Ishikawa (cell line): ENCODE data around the gene CLCF1.

Experiments used
- CEBPB ChIP-seq: IDR thresholded peaks from 2 replicates; pipeline ENCODE4 v1.6.1; 2012
- CREB1 ChIP-seq: IDR thresholded peaks from 2 replicates; pipeline ENCODE4 v1.6.1; 2012; ENCODE audit warnings: low read depth
- EGR1 ChIP-seq: IDR thresholded peaks from 2 replicates; pipeline ENCODE4 v1.6.1; 2012
- EP300 ChIP-seq: IDR thresholded peaks from 2 replicates; pipeline ENCODE4 v1.6.1; 2012; ENCODE audit warnings: borderline replicate concordance
- FOXM1 ChIP-seq: IDR thresholded peaks from 2 replicates; pipeline ENCODE4 v1.6.1; 2012; ENCODE audit warnings: low read depth, borderline replicate concordance
- MAX ChIP-seq: IDR thresholded peaks from 2 replicates; pipeline ENCODE4 v1.6.1; 2012
- NFIC ChIP-seq: IDR thresholded peaks from 2 replicates; pipeline ENCODE4 v1.6.1; 2012
- RAD21 ChIP-seq: IDR thresholded peaks from 2 replicates; pipeline ENCODE4 v1.6.1; 2012; ENCODE audit warnings: low read depth
- REST ChIP-seq: IDR thresholded peaks from 2 replicates; pipeline ENCODE4 v1.6.1; 2012; ENCODE audit warnings: low read depth, mild to moderate bottlenecking
- TAF1 ChIP-seq: IDR thresholded peaks from 2 replicates; pipeline ENCODE4 v1.6.1; 2012; ENCODE audit warnings: low read depth, mild to moderate bottlenecking
- TCF12 ChIP-seq: IDR thresholded peaks from 2 replicates; pipeline ENCODE4 v1.6.1; 2012; ENCODE audit warnings: low read depth
- TEAD4 ChIP-seq: IDR thresholded peaks from 2 replicates; pipeline ENCODE4 v1.6.1; 2012
- USF1 ChIP-seq: IDR thresholded peaks from 2 replicates; pipeline ENCODE4 v1.6.1; 2012
- YY1 ChIP-seq: IDR thresholded peaks from 2 replicates; pipeline ENCODE4 v1.6.1; 2012; ENCODE audit warnings: low read depth
- ZBTB7A ChIP-seq: IDR thresholded peaks from 2 replicates; pipeline ENCODE4 v1.6.1; 2012; ENCODE audit warnings: low read depth

Gene CLCF1

GRCh38 chr11:67408437-67409200 lies 35.2 kb upstream of the CLCF1 start:
- no peak for TF ChIP-seq TEAD4
- no peak for TF ChIP-seq EGR1
- TF ChIP-seq CREB1: no peak
- no peak for TF ChIP-seq MAX
- no peak for TF ChIP-seq USF1
- no peak for TF ChIP-seq ZBTB7A
- no peak for TF ChIP-seq TCF12
- no peak for TF ChIP-seq NFIC
- TF ChIP-seq CEBPB: no peak

- TF ChIP-seq MAX (no peak), EGR1 (no peak), NFIC (no peak), YY1 (no peak), ZBTB7A (no peak), REST (no peak), TCF12 (no peak), RAD21 (no peak), FOXM1 (no peak), TEAD4 (no peak), CREB1 (no peak), EP300 (no peak), TAF1 (no peak)
These were observed 34.3 kb upstream of the CLCF1 start for GRCh38 chr11:67407688-67408163.

- no peak for TF ChIP-seq TCF12
- TF ChIP-seq ZBTB7A: no peak
- TF ChIP-seq EGR1: no peak
- no peak for TF ChIP-seq YY1
These were observed 33.7 kb upstream of the CLCF1 start for GRCh38 chr11:67406969-67407687.

GRCh38 chr11:67406420-67406968 lies 33.1 kb upstream of the CLCF1 start:
- no peak for TF ChIP-seq NFIC
- no peak for TF ChIP-seq TCF12
- no peak for TF ChIP-seq TEAD4

GRCh38 chr11:67405688-67406339 lies 32.4 kb upstream of the CLCF1 start:
- TF ChIP-seq FOXM1 (no peak), MAX (no peak), ZBTB7A (no peak), YY1 (no peak), TCF12 (no peak), EGR1 (no peak), NFIC (no peak), EP300 (no peak), TAF1 (no peak), CEBPB (no peak), REST (no peak), CREB1 (no peak), TEAD4 (no peak), USF1 (no peak), RAD21 (no peak)
